Type B pancreatic cell (in vitro differentiated cells): Measurements from ENCODE around the gene ADAM22. TPM values are rescaled to one million over a fixed set of nuclear protein-coding genes. Genes with fewer than 3 reads are reported as not detected.

Source experiments
- DNase-seq: peaks from one replicate; pipeline ENCODE4 v3.0.0; 2021; ENCODE audit warnings: mixed read lengths; ENCODE audit not compliant: unreplicated experiment; ENCODE audit errors: extremely low spot score
- H3K27ac Mint-ChIP-seq: 2 replicates; pipeline ENCODE4 v1.8.0; 2021; ENCODE audit warnings: mild to moderate bottlenecking, mixed read lengths
- H3K27me3 Mint-ChIP-seq: 2 replicates; pipeline ENCODE4 v1.8.0; 2021; ENCODE audit warnings: mixed read lengths
- H3K36me3 Mint-ChIP-seq: 2 replicates; pipeline ENCODE4 v1.8.0; 2021; ENCODE audit warnings: mixed read lengths
- H3K4me1 Mint-ChIP-seq: one replicate; pipeline ENCODE4 v1.8.0; 2021; ENCODE audit warnings: mixed read lengths; ENCODE audit not compliant: unreplicated experiment
- H3K4me3 Mint-ChIP-seq: 2 replicates; pipeline ENCODE4 v1.8.0; 2021; ENCODE audit warnings: mild to moderate bottlenecking, mixed read lengths
- H3K9me3 Mint-ChIP-seq: 2 replicates; pipeline ENCODE4 v1.8.0; 2021; ENCODE audit warnings: mixed read lengths
- total RNA-seq: library from RNA; stranded (reverse); gene quantifications from 2 replicates; pipeline ENCODE4 v1.2.1, GENCODE V29; 2021; ENCODE audit warnings: low replicate concordance
- TF ChIP-seq, protein P1 (sequence below): fragments of 200-600 bp; sonication (generic); conservative IDR thresholded peaks from 2 replicates; pipeline ENCODE4 v1.5.0; 2021; ENCODE audit warnings: antibody characterized with exemption, mild to moderate bottlenecking

Gene ADAM22
- total RNA-seq, 1 donor from 2014 or later, result 8.1 TPM

DNA sequence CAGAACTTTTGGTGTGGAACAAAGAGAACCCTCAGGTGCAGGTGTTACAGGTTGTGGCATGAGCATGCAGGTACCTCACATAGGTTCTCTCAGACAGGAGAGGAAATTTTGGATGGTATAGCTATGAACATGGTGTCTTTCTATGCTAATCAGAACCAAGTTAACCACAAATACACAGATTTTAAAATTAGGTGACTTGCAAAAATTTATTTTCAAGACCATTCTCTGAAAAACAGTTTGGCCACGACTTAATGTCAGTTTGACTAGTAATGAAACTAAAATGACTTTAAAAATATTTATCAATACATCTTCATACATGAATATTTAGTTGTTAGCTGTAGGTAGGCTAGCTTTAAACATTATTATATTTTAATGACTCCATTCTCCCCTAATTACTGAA lies 156.2 kb downstream of the ADAM22 start:
- Mint-ChIP-seq H3K4me3 (no peak overlapping the region), H3K4me1 (peaks cover 11% of the 10 kb centered on the region), H3K36me3 (no peaks in the 10 kb centered on the region), H3K27me3 (no peaks in the 10 kb centered on the region), H3K9me3 (no peaks in the 10 kb centered on the region), H3K27ac (no peak overlapping the region)
- TF ChIP-seq, protein P1, sequence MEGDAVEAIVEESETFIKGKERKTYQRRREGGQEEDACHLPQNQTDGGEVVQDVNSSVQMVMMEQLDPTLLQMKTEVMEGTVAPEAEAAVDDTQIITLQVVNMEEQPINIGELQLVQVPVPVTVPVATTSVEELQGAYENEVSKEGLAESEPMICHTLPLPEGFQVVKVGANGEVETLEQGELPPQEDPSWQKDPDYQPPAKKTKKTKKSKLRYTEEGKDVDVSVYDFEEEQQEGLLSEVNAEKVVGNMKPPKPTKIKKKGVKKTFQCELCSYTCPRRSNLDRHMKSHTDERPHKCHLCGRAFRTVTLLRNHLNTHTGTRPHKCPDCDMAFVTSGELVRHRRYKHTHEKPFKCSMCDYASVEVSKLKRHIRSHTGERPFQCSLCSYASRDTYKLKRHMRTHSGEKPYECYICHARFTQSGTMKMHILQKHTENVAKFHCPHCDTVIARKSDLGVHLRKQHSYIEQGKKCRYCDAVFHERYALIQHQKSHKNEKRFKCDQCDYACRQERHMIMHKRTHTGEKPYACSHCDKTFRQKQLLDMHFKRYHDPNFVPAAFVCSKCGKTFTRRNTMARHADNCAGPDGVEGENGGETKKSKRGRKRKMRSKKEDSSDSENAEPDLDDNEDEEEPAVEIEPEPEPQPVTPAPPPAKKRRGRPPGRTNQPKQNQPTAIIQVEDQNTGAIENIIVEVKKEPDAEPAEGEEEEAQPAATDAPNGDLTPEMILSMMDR, result no peak
- DNase-seq, result no peak

DNA sequence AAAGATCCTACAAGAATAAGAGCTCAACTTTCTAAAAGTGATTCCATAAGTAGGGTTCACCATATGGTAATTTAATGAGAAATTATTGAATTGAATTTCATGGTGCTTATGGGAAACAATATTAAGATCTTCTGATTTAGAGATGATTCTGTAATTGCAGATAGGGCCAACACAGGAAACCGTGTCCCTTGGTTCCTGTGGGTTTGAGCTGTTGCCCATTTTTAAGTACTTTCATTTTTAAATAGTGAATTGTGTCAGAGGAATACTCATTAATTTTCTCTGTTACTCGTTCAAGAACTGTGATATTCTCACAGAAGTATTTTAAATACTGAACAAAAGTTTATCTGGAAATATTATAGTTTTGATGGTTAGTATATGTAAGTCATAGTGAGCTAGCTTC lies 156.6 kb downstream of the ADAM22 start:
- no peaks in the 10 kb centered on the region for H3K9me3 Mint-ChIP-seq
- H3K4me3 Mint-ChIP-seq, result no peak overlapping the region
- H3K27me3 Mint-ChIP-seq, result no peaks in the 10 kb centered on the region
- TF ChIP-seq, protein P1, result no peak
- H3K4me1 Mint-ChIP-seq, result peaks cover 11% of the 10 kb centered on the region
- H3K36me3 Mint-ChIP-seq, result no peaks in the 10 kb centered on the region
- DNase-seq, result no peak
- H3K27ac Mint-ChIP-seq, result no peak overlapping the region

DNA sequence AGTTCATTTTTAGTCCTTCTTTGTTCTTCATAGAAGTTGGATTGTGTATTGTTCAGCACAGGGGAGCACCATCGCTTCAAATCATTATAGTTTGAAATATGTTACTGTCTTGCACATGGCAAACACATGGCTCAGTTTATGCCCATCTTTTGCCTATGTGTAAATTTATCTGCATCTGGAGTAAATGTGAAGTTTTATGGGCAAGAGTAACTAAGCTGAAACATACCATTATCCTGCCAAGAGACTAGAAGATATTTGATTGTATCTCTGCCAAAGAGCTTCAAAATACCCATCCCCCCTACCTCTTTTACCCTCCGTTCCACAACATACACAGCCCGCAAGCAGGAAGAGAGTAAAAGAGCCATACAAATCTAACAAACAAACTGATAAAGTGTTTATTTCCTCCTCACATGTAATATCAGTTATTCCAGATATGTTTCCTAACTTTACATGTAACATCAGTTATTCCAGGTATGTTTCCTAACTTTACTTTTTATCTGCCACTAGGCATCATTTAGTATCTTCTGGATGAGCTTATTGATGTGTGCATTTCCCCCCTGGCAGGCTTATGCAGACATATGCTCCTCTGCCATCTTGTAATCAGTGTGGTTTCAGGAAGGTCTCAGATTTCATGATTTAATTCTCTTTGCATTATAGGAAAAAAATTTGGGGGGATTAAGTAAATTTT lies 158.1 kb downstream of the ADAM22 start:
- TF ChIP-seq, protein P1, result no peak
- Mint-ChIP-seq H3K4me3 (no peak overlapping the region), H3K9me3 (no peaks in the 10 kb centered on the region), H3K27me3 (no peaks in the 10 kb centered on the region), H3K4me1 (peaks cover 11% of the 10 kb centered on the region), H3K36me3 (no peaks in the 10 kb centered on the region), H3K27ac (no peak overlapping the region)
- DNase-seq, result no peak

DNA sequence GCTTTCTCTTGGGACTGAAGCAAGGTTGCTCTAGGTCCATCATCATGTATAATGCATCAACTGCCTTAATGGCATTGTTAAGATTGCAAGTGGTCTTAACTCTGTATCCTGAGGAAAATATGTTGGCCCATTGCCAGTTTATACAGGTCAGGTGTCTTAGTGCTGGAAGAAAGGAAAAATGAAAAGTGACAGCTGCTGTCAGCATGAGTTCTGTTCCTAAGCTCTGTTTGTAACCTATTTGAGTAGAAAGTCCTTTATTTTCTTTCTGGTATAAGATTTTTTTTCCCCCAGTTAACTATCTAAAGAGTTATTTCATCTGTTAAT lies 158.6 kb downstream of the ADAM22 start:
- TF ChIP-seq, protein P1, result no peak
- Mint-ChIP-seq H3K27ac (no peak overlapping the region), H3K36me3 (no peaks in the 10 kb centered on the region), H3K4me3 (no peak overlapping the region), H3K4me1 (peaks cover 11% of the 10 kb centered on the region), H3K27me3 (no peaks in the 10 kb centered on the region), H3K9me3 (no peaks in the 10 kb centered on the region)
- no peak for DNase-seq

DNA sequence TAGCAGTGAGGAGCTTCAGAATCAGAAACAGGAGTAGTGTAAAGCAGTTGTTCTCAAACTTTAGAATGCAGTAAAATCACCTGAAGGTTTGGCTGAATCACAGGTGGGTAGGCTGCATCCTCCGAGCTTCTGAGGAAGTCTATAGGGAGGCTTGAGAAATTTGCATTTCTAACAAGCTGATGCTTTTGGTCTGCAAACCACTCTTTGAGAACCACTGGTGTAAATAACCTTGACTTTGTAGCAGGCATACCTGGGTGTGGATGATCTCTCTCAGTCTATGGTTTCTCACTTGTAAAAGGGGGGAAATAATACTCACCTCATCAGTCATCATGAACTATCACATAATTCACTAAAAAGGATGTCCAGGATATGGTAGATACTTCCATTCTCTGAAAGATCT lies 167.7 kb downstream of the ADAM22 start:
- H3K4me3 Mint-ChIP-seq, result no peak overlapping the region
- no peak overlapping the region for H3K27ac Mint-ChIP-seq
- TF ChIP-seq, protein P1, result no peak
- DNase-seq, result no peak
- H3K36me3 Mint-ChIP-seq, result no peaks in the 10 kb centered on the region
- H3K4me1 Mint-ChIP-seq, result no peaks in the 10 kb centered on the region
- H3K9me3 Mint-ChIP-seq, result no peaks in the 10 kb centered on the region
- H3K27me3 Mint-ChIP-seq, result no peaks in the 10 kb centered on the region

DNA sequence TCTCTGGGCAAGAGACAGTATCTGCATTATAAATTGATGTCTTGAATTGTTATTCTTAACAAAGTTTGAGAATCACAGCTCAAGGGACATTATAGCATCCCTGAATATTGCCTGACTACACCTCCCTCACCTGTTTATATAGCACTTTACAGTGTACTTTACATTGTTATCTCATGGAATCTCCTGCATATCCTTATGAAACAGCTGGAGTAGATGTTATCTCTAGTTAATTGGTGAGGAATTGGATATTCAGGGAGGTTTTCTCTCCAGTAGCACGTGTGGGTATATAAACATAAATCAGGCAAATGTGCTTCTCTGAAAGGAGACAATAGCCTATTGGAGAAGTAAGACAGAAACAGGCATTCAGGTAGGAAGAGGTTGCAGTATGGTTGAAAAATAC lies 168.6 kb downstream of the ADAM22 start:
- TF ChIP-seq, protein P1, result no peak
- H3K4me3 Mint-ChIP-seq, result no peak overlapping the region
- no peaks in the 10 kb centered on the region for H3K27me3 Mint-ChIP-seq
- no peaks in the 10 kb centered on the region for H3K36me3 Mint-ChIP-seq
- H3K27ac Mint-ChIP-seq, result no peak overlapping the region
- no peaks in the 10 kb centered on the region for H3K9me3 Mint-ChIP-seq
- no peaks in the 10 kb centered on the region for H3K4me1 Mint-ChIP-seq
- no peak for DNase-seq
